Sigmoid colon (tissue), 4 donors: ENCODE results near the gene XYLT1.

Source experiments
- EP300 ChIP-seq, 4 donors: sonication (generic); formaldehyde crosslinking; IDR thresholded peaks; one replicate each; pipeline ENCODE4 v1.6.1; 2017; ENCODE audit warnings: antibody characterized with exemption in 4 of 4
- TF ChIP-seq, protein P1 (sequence below), 4 experiments: fragments of 450-650 bp in 3 of 4; fragments of 200-600 bp in 1 of 4; IDR thresholded peaks; one replicate each; pipeline ENCODE4 v1.5.1; 2016 to 2019; ENCODE audit warnings: antibody characterized with exemption in 4 of 4, mild to moderate bottlenecking in 3 of 4, moderate library complexity in 2 of 4

DNA sequence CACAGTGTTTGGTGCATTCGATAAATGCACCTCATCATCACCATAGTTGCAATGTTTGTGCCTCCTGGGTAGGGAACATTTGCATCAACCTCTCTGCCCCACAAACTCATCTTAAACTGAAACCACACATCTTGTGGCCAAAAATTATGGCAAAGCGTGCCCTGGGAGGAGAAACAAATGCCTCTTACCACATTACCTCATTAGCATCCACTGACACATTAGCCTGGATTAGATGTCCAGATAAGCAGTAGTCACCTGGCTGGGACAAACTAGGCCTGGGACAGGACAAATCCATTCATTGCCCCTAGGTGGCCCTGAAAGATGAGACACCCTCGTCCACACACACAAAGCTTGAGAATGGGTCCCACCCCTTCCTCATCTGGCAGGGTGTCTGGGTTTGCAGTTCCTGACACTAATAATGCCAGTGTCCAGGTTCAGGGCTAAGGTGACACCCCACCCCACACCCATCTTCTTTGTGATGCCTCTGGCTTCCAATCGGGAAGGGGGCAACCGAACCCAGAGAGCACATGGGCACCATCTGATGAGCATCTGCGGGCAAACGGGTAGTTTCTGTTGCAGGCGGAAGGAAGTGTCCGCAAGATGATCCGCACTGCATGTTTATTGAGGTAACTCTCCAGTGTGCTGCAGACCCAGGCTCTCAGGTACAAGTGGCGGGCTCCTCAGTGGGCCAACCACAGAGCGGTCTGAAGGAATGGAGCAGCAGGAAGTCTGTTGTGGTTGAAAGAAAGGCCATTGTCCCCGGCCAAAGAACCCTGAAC is 8.6 kb downstream of the XYLT1 start:
- TF ChIP-seq, protein P1, sequence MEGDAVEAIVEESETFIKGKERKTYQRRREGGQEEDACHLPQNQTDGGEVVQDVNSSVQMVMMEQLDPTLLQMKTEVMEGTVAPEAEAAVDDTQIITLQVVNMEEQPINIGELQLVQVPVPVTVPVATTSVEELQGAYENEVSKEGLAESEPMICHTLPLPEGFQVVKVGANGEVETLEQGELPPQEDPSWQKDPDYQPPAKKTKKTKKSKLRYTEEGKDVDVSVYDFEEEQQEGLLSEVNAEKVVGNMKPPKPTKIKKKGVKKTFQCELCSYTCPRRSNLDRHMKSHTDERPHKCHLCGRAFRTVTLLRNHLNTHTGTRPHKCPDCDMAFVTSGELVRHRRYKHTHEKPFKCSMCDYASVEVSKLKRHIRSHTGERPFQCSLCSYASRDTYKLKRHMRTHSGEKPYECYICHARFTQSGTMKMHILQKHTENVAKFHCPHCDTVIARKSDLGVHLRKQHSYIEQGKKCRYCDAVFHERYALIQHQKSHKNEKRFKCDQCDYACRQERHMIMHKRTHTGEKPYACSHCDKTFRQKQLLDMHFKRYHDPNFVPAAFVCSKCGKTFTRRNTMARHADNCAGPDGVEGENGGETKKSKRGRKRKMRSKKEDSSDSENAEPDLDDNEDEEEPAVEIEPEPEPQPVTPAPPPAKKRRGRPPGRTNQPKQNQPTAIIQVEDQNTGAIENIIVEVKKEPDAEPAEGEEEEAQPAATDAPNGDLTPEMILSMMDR (IDR thresholded peaks at IDR 0.05) = no peak
- no peak for TF ChIP-seq EP300 (IDR thresholded peaks at IDR 0.05)
